Mucosa of gallbladder (tissue), 1 donor: ENCODE results near the gene ST8SIA2. TPM values are rescaled to one million over a fixed set of nuclear protein-coding genes. Genes with fewer than 3 reads are reported as not detected.
"Not testable (repeated sequence)": the region's sequence is repeated elsewhere in the genome, so short reads cannot be mapped to it uniquely, and the experiment has no call there.

Experiments
- DNase-seq: peaks from one replicate; pipeline ENCODE4 v3.0.0-alpha.2; 2020; ENCODE audit warnings: low spot score
- total RNA-seq: library from RNA; stranded (reverse); gene quantifications from one replicate; pipeline ENCODE4 v1.2.1, GENCODE V29; 2021
- donor health status: DM: no; HTN: no; CAD: no.

Gene ST8SIA2
- total RNA-seq, 1 donor from 2014 or later = 0.09 TPM

- DNase-seq = no peak
Measured at GRCh38 chr15:92438471-92438870, 44.8 kb downstream of the ST8SIA2 start.

DNA sequence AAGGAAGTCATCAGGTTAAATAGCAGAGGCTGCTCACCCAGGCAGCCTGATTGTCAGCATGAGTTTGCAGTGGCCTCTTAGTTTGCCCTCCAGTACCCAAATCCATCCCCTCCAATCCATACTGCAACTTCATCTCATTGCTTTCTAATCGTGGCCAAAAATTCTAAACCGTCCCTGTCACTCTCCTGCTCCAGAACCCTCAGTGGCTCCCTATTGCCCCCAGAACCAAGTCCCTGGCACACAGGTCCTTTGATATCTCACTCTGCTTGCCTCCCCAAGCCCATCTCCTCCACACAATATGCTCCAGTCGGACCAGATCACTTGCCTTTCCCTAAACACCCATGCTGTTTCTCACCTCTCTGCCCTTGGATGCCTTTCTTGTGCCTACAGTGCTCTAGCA, 49.7 kb downstream of the ST8SIA2 start:
- DNase-seq = no peak

DNA sequence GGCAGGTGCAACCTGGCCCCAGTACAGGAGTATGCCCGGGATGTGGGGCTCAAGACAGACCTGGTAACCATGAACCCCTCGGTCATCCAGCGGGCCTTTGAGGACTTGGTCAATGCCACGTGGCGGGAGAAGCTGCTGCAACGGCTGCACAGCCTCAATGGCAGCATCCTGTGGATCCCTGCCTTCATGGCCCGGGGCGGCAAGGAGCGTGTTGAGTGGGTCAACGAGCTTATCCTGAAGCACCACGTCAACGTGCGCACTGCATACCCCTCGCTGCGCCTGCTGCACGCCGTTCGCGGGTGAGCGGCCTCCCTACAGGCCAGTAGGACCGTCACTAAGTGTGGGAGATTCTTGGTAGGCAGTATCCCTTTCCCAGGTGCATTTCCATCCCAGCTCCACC, 51.0 kb downstream of the ST8SIA2 start:
- DNase-seq = no peak

DNA sequence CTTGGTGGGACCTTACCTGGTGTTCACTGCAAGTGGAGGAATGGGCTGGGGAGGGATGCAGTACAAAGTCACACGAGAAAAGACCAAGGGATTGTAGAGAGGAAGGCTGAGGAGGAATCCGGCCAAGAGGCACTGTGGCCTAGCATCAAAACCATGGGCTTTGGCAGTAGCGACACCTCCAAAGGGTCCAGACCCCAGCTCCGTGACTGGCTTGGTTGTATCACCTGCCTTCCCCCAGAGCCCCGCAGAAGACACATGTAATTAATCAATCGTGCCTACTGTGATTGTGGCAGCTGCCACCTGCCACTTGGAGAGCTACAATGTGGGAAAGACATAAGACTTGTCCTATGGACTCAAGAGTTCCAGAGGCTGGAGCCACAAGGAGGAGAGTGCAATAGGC, 54.7 kb downstream of the ST8SIA2 start:
- DNase-seq = no peak

DNA sequence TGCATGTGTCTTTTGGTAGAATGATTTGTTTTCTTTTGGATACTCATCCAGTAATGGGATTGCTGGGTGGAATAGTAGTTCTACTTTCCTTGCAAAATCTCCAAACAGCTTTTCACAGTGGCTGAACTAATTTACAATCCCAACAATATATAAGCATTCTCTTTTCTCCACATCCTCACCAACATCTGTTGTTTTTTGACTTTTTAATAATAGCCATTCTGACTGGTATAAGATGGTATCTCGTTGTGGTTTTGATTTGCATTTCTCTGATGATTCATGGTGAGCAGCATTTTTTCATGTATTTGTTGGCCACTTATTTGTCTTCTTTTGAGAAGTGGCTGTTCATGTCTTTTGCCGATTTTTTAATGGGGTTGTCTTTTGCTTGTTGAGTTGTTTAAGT, 55.8 kb downstream of the ST8SIA2 start:
- DNase-seq = no peak

DNA sequence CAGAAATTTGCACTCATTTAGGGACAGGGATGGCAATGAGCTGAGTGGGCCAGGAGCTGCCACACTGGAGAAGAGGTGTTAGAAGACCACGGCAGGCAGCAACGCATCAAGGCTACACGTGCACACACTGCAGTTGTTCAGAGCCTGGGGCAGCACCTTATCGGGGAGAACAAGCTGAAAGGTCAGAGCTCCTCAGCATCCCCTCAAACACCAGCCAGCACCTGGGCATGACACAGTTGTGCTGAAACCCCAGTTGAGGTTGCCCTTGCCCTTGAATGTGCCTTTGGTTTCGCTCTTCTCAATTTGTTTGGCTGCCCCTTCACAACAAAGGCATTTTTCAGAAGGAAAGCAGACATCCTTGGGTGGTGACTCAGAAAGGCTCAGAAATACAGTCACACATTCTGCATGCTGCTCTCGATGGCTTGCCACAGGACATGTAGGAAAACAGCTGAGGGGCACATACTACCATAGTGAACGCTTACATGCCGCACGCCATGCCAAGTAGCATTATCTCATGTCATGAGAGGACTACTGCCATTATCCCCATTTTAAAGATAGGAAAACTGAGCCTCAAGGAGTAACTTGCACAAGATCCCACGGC, 57.6 kb downstream of the ST8SIA2 start:
- no peak for DNase-seq

GRCh38 chr15:92452143-92452542, 58.5 kb downstream of the ST8SIA2 start:
- DNase-seq = no peak

GRCh38 chr15:92453607-92454006, 59.9 kb downstream of the ST8SIA2 start:
- no peak for DNase-seq

DNA sequence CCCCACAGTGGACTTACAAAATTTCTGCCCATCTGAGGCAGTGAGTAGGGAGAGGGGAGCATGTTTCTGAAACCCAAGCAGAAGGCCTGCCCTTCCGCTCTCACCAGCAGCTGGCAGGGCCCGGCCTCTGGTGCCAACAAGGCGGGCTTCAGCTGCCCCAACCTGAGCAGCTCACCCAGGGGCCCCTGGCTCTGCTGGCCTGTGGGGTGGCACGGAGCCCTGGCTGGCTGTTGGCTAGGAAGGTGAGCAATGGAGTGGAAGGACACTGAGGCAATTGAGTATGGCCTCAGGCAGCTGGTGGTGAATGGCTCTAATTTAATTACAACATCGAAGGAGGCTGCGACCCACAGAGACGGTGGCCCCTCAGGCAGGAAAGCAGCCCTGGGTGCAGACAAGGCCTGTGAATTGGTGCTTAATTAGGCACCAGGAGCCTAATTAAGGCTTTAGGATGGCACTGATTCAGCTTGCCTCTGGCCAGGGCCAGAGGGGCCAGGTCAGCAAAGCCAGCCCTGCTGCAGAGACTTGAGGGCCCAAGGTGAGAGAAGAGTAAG, 60.9 kb downstream of the ST8SIA2 start:
- DNase-seq = no peak

DNA sequence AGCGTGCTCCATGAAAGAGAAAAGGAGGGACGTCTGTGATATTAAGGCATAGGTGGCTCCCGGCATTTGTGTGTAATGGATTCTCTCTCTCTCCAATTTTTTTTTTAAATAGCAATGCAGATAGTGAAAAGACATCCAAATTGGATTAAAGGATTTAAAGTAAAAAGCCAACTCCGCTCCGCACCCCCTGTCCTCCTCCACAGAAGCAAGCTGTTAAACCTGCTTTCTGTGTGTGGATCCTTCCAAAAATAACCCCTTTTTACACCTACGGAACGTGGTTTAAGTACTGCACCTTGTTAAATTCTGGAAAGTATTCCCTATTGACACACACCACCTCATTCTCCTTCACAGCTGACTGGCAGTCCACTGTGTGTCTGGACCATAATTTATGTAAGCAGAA, 61.6 kb downstream of the ST8SIA2 start:
- DNase-seq = no peak

- no peak for DNase-seq
Measured at GRCh38 chr15:92457471-92458041, 63.9 kb downstream of the ST8SIA2 start.

- DNase-seq = no peak
Measured at GRCh38 chr15:92460023-92460422, 66.3 kb downstream of the ST8SIA2 start.

GRCh38 chr15:92462424-92463125, 68.9 kb downstream of the ST8SIA2 start:
- no peak for DNase-seq

- DNase-seq = no peak
Measured at GRCh38 chr15:92463352-92463751, 69.7 kb downstream of the ST8SIA2 start.

DNA sequence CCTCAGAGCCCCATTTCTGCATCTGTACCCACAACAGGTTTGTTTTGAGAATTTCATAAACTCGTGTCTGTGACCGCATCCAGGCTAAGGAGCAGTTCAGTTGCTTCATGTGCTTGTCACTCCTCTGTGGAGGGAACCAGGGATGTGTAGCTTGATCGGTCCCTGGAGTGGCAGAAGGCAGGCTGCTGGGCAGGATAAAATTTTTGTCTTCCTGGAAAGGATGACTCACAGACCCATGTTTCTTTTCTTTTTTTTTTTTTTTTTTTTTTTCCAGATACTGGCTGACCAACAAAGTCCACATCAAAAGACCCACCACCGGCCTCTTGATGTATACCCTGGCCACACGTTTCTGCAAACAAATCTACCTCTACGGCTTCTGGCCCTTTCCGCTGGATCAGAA, 70.1 kb downstream of the ST8SIA2 start:
- no peak for DNase-seq

DNA sequence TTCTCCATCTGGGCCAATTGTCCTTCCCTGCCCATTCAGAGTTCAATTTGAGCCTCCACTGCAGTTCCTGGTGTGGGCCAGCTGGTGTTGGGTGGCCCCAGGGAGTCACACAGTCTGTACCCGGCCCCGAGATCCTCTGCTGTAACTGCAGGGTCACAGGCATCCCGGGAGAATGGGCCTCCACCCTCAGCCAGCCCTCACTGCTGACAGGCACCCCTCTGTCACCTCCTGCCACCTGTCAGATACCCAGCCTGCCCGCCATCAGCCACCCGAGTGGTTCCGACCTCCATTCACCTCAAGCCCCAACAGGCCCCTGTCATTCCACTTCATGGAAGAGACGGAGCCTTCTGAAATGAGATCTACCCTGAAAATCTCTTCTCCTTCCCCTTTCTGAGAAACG, 73.2 kb downstream of the ST8SIA2 start:
- no peak for DNase-seq

DNA sequence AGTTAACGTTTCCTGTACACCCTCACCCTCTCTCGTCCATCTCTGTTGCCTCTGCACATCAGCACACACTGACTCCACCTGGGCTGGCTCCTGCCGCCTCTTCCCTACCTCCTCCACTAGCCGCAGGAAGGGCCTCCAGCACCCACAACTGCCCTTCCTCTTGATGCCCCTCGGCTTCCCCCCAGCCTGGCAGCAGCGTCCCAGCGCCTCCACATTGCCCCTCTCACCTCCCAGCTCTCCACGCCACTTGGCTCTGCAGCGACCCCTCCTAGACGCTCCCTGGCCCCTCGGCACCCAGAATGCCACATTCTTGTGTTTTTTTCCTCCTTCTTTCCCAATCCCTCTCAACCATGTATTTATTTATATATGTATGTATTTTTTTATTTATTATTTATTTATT, 73.6 kb downstream of the ST8SIA2 start:
- DNase-seq = no peak

GRCh38 chr15:92468991-92469390, 75.3 kb downstream of the ST8SIA2 start:
- DNase-seq = no peak

- no peak for DNase-seq
Measured at GRCh38 chr15:92471288-92471687, 77.6 kb downstream of the ST8SIA2 start.

- DNase-seq = no peak
Measured at GRCh38 chr15:92473756-92474155, 80.1 kb downstream of the ST8SIA2 start.

DNA sequence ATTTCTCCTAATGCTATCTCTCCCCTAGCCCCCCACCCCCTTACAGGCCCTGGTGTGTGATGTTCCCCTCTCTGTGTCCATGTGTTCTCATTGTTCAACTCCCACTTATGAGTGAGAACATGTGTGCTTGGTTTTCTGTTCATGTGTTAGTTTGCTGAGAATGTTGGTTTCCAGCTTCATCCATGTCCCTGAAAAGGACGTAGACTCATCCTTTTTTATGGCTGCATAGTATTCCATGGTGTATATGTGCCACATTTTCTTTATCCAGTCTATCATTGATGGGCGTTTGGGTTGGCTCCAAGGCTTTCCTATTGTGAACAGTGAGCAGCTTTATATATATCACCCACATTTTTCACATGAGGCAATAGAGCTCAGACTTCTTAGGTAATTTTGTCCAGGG, 86.0 kb downstream of the ST8SIA2 start:
- DNase-seq = not testable (repeated sequence)

GRCh38 chr15:92480361-92480760, 86.7 kb downstream of the ST8SIA2 start:
- DNase-seq = no peak

- no peak for DNase-seq
Measured at GRCh38 chr15:92485441-92485840, 91.8 kb downstream of the ST8SIA2 start.
